GM21619 (cell line): Measurements from ENCODE around the gene GLRA1.

Source experiments
- ATAC-seq: cut with Tn5 transposase; IDR thresholded peaks from one replicate; pipeline ENCODE4 v1.9.1; 2021; ENCODE audit not compliant: unreplicated experiment

The GLRA1 gene

GRCh38 chr5:151775025-151775606 lies 149.5 kb downstream of the GLRA1 start:
- no peak for ATAC-seq

- no peak for ATAC-seq
Observed at GRCh38 chr5:151773951-151774350, 150.7 kb downstream of the GLRA1 start.

GRCh38 chr5:151772846-151773561 lies 151.6 kb downstream of the GLRA1 start:
- no peak for ATAC-seq
